ENCODE results near the gene ATG9B. TPM values are rescaled to one million over a fixed set of nuclear protein-coding genes. Genes with fewer than 3 reads are reported as not detected.

ATG9B gene
- total and polyA plus RNA-seq, 2 of the 13 experiments (the other 11 are each of a cell fraction or from before 2014, with no cell fraction given) = 0.24 TPM; not detected in 1

- TF ChIP-seq ZNF513 (CRISPR knock-in tag; conservative IDR thresholded peaks at IDR 0.05) = no peak
- no peak for TF ChIP-seq RARA (CRISPR knock-in tag; IDR thresholded peaks at IDR 0.05)
- no peak for TF ChIP-seq ZNF337 (CRISPR knock-in tag; IDR thresholded peaks at IDR 0.05; ENCODE audit: borderline replicate concordance, low read depth)
- TF ChIP-seq FOXO4 (CRISPR knock-in tag; conservative IDR thresholded peaks at IDR 0.05) = no peak
- no peak for TF ChIP-seq ZNF644 (CRISPR knock-in tag; IDR thresholded peaks at IDR 0.05; ENCODE audit: low read depth)
These were observed 55.4 kb downstream of the ATG9B start (continued) for GRCh38 chr7:150968734-150969372.

GRCh38 chr7:150968056-150968733, 56.1 kb downstream of the ATG9B start:
- H3K79me2 ChIP-seq (ENCODE audit: insufficient read depth, low read length) = no peaks in the 10 kb centered on the region
- no peak overlapping the region for H2AFZ ChIP-seq (ENCODE audit: low read length)
- peaks cover 15 to 77% of the 10 kb centered on the region in 2 experiments for H3K27me3 ChIP-seq (ENCODE audit: control insufficient read depth in 1 of 2, insufficient read depth in 2 of 2, low read length in 2 of 2)
- H3K27ac ChIP-seq (ENCODE audit: extremely low read length, insufficient read depth, low read length) = no peak overlapping the region
- H4K20me1 ChIP-seq (ENCODE audit: insufficient read depth, low read length) = 0 out of 2 replicates have a peak, but pooled peaks cover under 1% of the 10 kb centered on the region
- FAIRE-seq = no peak
- no TSS peak for BruUV-seq (replicated peaks)
- TF ChIP-seq ZSCAN5A (CRISPR knock-in tag; IDR thresholded peaks at IDR 0.05; ENCODE audit: borderline replicate concordance) (no peak), ZNF329 (CRISPR knock-in tag; IDR thresholded peaks at IDR 0.05; ENCODE audit: low read depth) (no peak), ZNF253 (CRISPR knock-in tag; IDR thresholded peaks at IDR 0.05; ENCODE audit: borderline replicate concordance) (no peak), ZNF577 (CRISPR knock-in tag; IDR thresholded peaks at IDR 0.05; ENCODE audit: borderline replicate concordance, low read depth) (no peak), ZNF781 (CRISPR knock-in tag; IDR thresholded peaks at IDR 0.05; ENCODE audit: borderline replicate concordance, not compliant biosample characterization) (no peak)
- no peak overlapping the region for H3K9ac ChIP-seq (ENCODE audit: insufficient read depth, low read depth, low read length)
- H3K9me3 ChIP-seq (ENCODE audit: low read length) = no peaks in the 10 kb centered on the region
- intact Hi-C loops (cut with micrococcal nuclease; ENCODE audit: unreplicated experiment) (no loop called here), in situ Hi-C loops (cut with HindIII; ENCODE audit: extremely low pct_ligation_motif_present, low pct_unique_long_range_greater_than_20kb) (no loop called here)
- no peaks in the 10 kb centered on the region for H3K36me3 ChIP-seq (replicated peaks in 1 of 2; ENCODE audit: control insufficient read depth in 1 of 2, insufficient read depth in 2 of 2, low read length in 2 of 2)
- WGBS (ENCODE audit: low lambda C conversion rate) = 29% methylated on average over 15 of the region's 15 CpGs
- ChIA-PET CTCF (ENCODE audit: low intra/inter-chr PET ratio, low total read pairs) (no interaction called here), POLR2A (no interaction called here)
- ATAC-seq = no peak
- DNase-seq (ENCODE audit: low spot score) = no peak
- no peak overlapping the region for H3K4me3 ChIP-seq (replicated peaks in 1 of 3; ENCODE audit: insufficient read depth in 1 of 3, low read depth in 2 of 3, low read length in 3 of 3)
- no peaks in the 10 kb centered on the region for H3K4me1 ChIP-seq (ENCODE audit: insufficient read depth, low read length)
- no peak overlapping the region for H3K4me2 ChIP-seq (ENCODE audit: low read depth, low read length)
